ENCODE measurements around the gene RBM25.

GRCh38 chr14:73136085-73136386, 77.7 kb downstream of the RBM25 start:
- TF ChIP-seq SIN3A (IDR thresholded peaks at IDR 0.05; ENCODE audit: borderline replicate concordance, insufficient read depth, low read length): no peak
- TF ChIP-seq POLR2AphosphoS5 (IDR thresholded peaks at IDR 0.05; ENCODE audit: low read depth, low read length): no peak
- no peak for TF ChIP-seq FOXP2 (optimal IDR thresholded peaks at IDR 0.05; ENCODE audit: borderline replicate concordance, extremely low read depth, extremely low read length, insufficient read depth)
- TF ChIP-seq REST (IDR thresholded peaks at IDR 0.05; ENCODE audit: insufficient read depth in 1 of 2, low read depth in 2 of 2, low read length in 2 of 2): no peak
- TF ChIP-seq TAF1 (IDR thresholded peaks at IDR 0.05; ENCODE audit: borderline replicate concordance, insufficient read depth, low read length): no peak
